ENCODE data around the gene CTNNA3.

The CTNNA3 gene

DNA sequence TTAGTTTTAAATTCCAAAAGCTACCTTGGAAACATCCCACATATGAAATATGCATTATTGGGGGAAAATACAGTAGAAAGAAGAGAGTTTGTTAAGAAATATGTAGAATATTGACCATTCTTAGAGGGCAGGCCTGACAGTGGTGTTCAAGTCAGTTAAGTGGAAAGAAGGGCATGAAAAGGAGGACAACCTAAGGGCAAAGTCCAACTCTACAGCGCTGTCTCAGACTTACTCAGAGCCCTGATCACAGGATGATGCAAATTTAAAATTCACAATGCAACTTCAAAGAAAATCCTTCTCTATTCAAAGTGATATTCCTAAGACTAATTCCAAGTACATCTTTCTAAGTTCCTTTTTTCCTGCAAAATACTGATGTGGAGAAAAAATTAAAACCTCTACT is 909.3 kb downstream of the CTNNA3 start:
- no peak for DNase-seq

DNA sequence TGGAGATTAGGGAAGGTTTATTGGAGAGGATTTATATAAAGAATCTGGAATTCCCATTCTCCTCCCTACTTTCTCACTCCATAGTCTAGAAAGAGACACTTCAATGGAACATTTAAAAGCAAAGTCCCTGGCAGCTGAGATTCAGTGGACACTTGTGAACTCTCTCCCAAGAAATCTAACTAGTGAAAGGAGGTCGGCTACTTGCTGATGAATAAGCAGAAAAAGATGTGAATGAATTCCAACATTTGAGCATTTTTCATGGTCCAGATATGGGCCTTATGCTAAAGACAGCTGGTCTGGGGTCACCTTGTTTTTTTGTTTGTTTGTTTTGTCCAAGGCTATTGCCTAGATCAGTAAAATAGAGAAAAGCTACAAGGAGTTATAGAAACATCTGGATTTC is 911.2 kb downstream of the CTNNA3 start:
- no peak for DNase-seq

GRCh38 chr10:66783316-66783715 is 912.7 kb downstream of the CTNNA3 start:
- DNase-seq: no peak

- DNase-seq: no peak
These were observed 913.2 kb downstream of the CTNNA3 start for GRCh38 chr10:66782776-66783175.

DNA sequence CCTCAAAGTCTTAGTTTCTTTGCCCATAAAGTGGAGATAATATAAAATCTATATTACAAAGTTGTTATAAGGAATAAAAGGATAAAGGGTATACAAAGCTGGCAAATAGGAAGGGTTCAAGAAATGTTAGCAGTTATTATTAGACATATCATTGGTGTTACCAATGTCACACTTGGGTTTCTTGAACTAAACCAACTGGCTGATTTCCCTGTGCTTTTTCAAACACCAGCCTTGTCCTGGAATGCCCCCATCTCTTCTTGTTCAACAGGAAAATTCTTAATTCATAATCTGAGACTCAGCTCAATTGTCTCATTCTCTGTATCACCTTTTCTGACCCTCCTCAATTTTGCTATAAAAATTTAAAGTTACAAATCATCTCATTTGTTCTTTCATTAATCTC is 913.9 kb downstream of the CTNNA3 start:
- DNase-seq: no peak

- no peak for DNase-seq
These were observed 915.2 kb downstream of the CTNNA3 start for GRCh38 chr10:66780796-66781195.

DNA sequence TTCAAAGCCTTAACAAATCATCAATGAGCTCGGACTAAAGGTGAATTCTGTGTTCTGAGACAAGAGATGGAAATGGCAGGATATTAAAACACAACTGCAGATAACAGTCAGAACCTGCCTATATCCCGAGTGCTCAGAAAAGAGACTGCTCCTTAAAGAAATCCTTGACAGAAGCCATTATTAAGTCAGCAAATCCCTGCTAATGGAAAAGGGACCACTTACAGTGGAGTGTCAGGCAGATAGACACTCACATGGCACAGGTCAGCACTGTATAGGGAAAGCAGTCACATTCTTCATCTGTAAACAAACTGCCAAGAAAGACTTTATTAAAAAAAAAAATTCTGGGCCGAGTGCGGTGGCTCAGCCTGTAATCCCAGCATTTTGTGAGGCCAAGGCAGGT is 917.6 kb downstream of the CTNNA3 start:
- DNase-seq: no peak

DNA sequence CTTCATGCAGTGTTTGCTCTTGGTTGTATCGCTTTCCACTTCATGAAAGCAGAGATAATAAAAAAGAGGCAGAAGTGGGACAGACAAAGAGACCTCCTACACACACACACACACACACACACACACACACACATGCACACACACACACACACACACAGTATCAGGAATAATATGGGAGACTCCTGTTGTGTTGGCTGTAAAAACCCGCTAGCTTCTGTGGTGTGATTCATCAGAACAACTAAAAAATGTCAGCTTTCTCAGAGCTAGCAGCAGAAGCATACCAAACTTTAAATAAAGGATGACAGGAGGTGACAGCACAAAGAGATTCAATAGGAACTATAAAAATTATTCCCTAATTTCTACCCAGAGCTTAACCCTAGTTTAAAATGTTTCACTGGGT is 918.3 kb downstream of the CTNNA3 start:
- no peak for DNase-seq

GRCh38 chr10:66773472-66773817 is 922.5 kb downstream of the CTNNA3 start:
- no peak for DNase-seq

DNA sequence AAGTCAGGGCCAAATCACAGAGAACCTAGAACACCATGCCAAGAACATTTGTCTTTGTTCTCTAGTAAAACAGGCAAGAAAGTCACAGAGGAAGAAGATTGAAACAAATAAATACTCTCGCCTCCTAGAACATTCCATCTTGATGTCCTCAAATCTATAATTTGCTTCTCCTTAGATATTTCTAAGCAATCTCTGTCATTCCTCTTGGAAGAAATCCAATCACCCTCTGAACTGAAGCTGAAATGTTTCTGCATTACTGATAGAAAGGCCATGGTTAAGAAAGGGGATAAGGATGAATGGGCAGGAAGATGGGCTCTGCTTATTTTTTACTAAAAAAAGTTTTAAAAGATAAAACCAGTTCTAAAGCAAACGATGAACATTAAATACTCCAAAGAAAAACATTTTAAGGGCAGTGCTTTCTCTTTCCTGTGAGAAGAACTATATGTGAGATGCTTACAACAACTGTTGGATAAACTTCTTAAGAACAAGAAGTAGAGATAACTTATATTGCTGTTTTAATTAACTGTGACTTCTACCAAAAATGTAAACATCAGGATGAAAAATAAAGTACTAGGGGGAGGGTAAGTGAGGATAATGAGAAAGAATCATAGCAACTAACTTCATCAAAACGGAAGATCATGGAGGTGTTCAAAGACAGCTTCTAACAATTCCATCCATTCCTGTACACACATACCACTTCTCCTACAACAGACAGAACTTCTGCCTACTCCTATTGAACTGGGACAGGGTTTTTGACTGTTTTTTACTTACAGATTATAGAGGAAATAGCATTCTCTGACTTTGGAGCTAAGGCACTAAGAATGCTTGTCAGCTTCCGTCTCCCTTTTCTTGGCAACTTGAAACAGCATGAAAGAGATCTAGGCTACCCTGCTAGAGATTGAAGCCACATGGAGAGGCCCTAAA is 923.2 kb downstream of the CTNNA3 start:
- DNase-seq: no peak

- no peak for DNase-seq
These were observed 928.3 kb downstream of the CTNNA3 start for GRCh38 chr10:66767707-66768106.

- DNase-seq: no peak
These were observed 933.7 kb downstream of the CTNNA3 start for GRCh38 chr10:66762218-66762729.

- no peak for DNase-seq
These were observed 935.1 kb downstream of the CTNNA3 start for GRCh38 chr10:66760941-66761340.

GRCh38 chr10:66755474-66755873 is 940.5 kb downstream of the CTNNA3 start:
- no peak for DNase-seq

GRCh38 chr10:66752714-66753113 is 943.3 kb downstream of the CTNNA3 start:
- DNase-seq: no peak

DNA sequence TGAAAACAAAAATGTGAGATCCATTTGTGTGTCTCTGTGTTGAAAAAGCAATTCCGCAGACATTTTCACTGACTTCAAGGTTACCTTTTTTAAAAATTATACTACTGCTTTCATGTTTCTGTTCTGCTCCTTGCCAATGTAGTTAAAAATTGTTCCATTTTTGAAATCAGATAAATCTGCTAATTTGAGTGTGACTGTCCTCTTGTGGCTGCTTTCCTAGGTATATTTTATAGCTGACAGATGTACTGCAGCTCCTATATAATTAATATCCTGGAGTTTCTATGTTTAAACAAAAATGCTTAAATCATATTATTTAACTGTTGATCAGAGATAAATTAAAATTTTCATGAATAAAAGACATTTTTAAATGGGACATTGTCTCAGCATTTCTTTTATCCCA is 947.8 kb downstream of the CTNNA3 start:
- DNase-seq: no peak

DNA sequence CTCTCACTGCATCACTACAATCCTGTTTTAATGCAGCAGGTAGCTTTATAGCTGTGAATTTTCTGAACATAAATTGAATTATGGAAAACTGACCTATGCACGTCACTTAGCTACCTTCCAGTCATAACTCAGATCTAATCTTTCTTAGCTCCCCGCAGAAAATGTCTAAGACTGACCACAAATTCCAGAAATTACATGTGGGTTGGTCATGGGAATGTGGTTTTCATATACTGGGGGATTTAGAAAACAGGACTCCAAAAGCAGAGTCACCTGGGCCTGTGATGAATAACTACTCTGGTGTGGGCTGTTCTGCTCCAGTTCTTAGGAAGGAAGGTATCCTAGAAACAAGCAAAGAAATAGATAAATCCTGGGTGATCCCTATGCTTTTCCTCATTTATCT is 948.5 kb downstream of the CTNNA3 start:
- no peak for DNase-seq

DNA sequence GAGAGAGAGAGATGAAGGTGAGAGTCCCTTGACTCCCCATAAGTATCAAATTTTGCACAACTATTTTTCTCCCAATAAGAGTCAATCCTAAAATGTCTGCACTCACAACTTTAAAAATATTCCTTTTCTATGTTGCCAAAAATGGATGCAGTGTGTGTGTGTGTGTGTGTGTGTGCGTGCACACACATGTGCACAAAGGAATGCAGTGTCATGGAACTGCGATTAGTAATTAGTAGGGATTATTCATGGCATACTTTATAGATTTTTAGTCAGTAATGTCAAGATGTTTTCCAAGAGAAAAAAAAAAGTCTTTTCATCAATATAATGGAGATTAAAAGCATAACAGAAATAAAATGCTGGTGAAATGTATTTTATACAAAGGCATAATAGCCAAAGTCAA is 949.3 kb downstream of the CTNNA3 start:
- no peak for DNase-seq

DNA sequence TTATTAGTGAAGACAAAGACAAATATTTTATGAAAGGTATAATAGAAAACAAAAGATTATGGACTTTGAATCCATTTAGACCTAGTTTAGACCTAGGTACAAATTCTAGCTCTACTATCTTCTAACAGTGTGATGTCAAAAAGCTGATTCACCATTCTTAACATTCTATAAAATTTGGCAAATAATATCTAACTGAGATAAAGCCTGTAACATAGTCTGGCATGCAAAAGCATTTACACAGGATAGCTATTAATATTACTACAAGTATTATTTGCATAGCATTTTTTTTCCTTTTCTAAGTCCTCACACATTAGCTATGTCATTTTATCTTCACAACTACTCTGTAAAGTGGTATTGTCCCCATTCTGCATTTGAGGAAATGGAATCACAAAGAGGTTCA is 949.7 kb downstream of the CTNNA3 start:
- no peak for DNase-seq

DNA sequence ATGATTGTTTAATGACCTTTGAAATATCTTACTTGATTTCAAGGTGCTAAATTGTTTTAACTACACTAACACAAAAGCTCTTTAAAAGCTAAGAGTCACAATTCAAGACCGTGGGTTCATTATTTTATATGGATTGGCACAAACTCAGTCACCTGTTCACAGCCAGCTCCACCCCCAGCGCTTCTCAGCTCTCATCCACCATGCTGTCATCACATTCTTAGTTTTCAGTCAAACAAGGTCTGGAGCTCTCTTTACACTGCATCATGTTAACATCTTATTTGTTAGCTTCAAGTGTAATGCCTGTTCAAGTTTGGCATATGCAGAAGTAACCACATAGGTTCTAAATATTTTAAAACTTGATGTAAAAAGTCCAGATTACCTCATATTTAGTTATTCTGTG is 951.1 kb downstream of the CTNNA3 start:
- no peak for DNase-seq

GRCh38 chr10:66737241-66737640 is 958.8 kb downstream of the CTNNA3 start:
- DNase-seq: no peak

- no peak for DNase-seq
These were observed 972.2 kb downstream of the CTNNA3 start for GRCh38 chr10:66723608-66724400.

DNA sequence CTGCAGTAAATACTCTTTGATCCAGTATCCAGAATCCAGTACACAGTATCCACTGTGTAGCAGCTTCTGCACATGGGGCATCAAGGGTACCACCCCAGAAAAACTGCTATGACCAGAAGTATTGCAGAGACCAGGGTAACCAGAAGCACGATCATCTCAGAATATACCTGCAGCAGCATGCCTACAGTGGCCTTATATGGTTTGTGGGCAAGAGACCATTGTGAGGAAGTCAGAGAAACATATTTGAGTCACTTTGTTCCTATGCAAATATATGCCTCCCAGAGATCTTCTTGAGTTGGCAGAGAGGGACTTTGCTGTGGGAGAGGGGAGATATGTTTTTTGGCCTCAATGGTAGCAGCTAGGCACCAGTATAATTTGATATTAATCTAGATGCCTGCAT is 976.5 kb downstream of the CTNNA3 start:
- no peak for DNase-seq
